ENCODE data around the gene GSDME. TPM values are rescaled to one million over a fixed set of nuclear protein-coding genes. Genes with fewer than 3 reads are reported as not detected.

The GSDME gene
- polyA plus RNA-seq, 1 donor (not counting 4 experiments of a cell fraction or from before 2014, with no cell fraction given): 105 TPM

GRCh38 chr7:24801883-24802282 lies 44.6 kb upstream of the GSDME start:
- no peak for DNase-seq (ENCODE audit: low read depth, low spot score)
- H3K4me1 ChIP-seq (ENCODE audit: control insufficient read depth, extremely low read depth, insufficient read depth, low read length): no peaks in the 10 kb centered on the region
- dilution Hi-C loops (cut with MboI; ENCODE audit: extremely low pct_ligation_motif_present, low sequenced_read_pairs): no loop called here
- H3K4me3 ChIP-seq (ENCODE audit: control insufficient read depth in 2 of 3, extremely low read depth in 1 of 3, insufficient read depth in 2 of 3, low read depth in 1 of 3, low read length in 3 of 3): no peak overlapping the region
- H3K79me2 ChIP-seq (ENCODE audit: control insufficient read depth, insufficient read depth, low read length): no peaks in the 10 kb centered on the region
- no peak overlapping the region for H2AFZ ChIP-seq (ENCODE audit: control insufficient read depth, low read length)
- H3K36me3 ChIP-seq (ENCODE audit: control insufficient read depth in 2 of 2, extremely low read depth in 1 of 2, insufficient read depth in 2 of 2, low read length in 2 of 2): peaks cover 18% of the 10 kb centered on the region in 2 experiments
- H3K27me3 ChIP-seq (ENCODE audit: control insufficient read depth, extremely low read depth, insufficient read depth, low read length): no peaks in the 10 kb centered on the region
- TF ChIP-seq EZH2 (IDR thresholded peaks at IDR 0.05; ENCODE audit: low read length) (no peak), CTCF (optimal IDR thresholded peaks at IDR 0.05 in 1 of 3, IDR thresholded peaks at IDR 0.05 in 1 of 3, conservative IDR thresholded peaks at IDR 0.05 in 1 of 3; ENCODE audit: extremely low read depth in 1 of 3, insufficient read depth in 2 of 3, low read length in 3 of 3) (no peak)
- H4K20me1 ChIP-seq (ENCODE audit: control insufficient read depth, extremely low read depth, insufficient read depth, low read length): no peaks in the 10 kb centered on the region
- no peaks in the 10 kb centered on the region for H3K9me3 ChIP-seq (ENCODE audit: control insufficient read depth, low read depth, low read length)
- no peak overlapping the region for H3K9ac ChIP-seq (ENCODE audit: control insufficient read depth, extremely low read depth, insufficient read depth, low read length)
- FAIRE-seq: no peak
- H3K27ac ChIP-seq (ENCODE audit: control insufficient read depth, insufficient read depth, low read length): no peak overlapping the region
- peaks cover 2% of the 10 kb centered on the region for H3K9me1 ChIP-seq (ENCODE audit: control insufficient read depth, extremely low read depth, insufficient read depth, low read length)
- no peak overlapping the region for H3K4me2 ChIP-seq (ENCODE audit: control insufficient read depth, extremely low read depth, insufficient read depth, low read depth, low read length)

GRCh38 chr7:24800667-24801066 lies 43.4 kb upstream of the GSDME start:
- H3K27me3 ChIP-seq (ENCODE audit: control insufficient read depth, extremely low read depth, insufficient read depth, low read length): no peaks in the 10 kb centered on the region
- no peak for DNase-seq (ENCODE audit: low read depth, low spot score)
- H3K4me1 ChIP-seq (ENCODE audit: control insufficient read depth, extremely low read depth, insufficient read depth, low read length): no peaks in the 10 kb centered on the region
- H3K9me3 ChIP-seq (ENCODE audit: control insufficient read depth, low read depth, low read length): no peaks in the 10 kb centered on the region
- H4K20me1 ChIP-seq (ENCODE audit: control insufficient read depth, extremely low read depth, insufficient read depth, low read length): no peaks in the 10 kb centered on the region
- dilution Hi-C loops (cut with MboI; ENCODE audit: extremely low pct_ligation_motif_present, low sequenced_read_pairs): no loop called here
- H3K4me2 ChIP-seq (ENCODE audit: control insufficient read depth, extremely low read depth, insufficient read depth, low read depth, low read length): no peak overlapping the region
- no peak overlapping the region for H2AFZ ChIP-seq (ENCODE audit: control insufficient read depth, low read length)
- H3K4me3 ChIP-seq (ENCODE audit: control insufficient read depth in 2 of 3, extremely low read depth in 1 of 3, insufficient read depth in 2 of 3, low read depth in 1 of 3, low read length in 3 of 3): no peak overlapping the region
- H3K9me1 ChIP-seq (ENCODE audit: control insufficient read depth, extremely low read depth, insufficient read depth, low read length): peaks cover 2% of the 10 kb centered on the region
- TF ChIP-seq EZH2 (IDR thresholded peaks at IDR 0.05; ENCODE audit: low read length): no peak
- TF ChIP-seq CTCF (optimal IDR thresholded peaks at IDR 0.05 in 1 of 3, IDR thresholded peaks at IDR 0.05 in 1 of 3, conservative IDR thresholded peaks at IDR 0.05 in 1 of 3; ENCODE audit: extremely low read depth in 1 of 3, insufficient read depth in 2 of 3, low read length in 3 of 3): no peak
- no peak overlapping the region for H3K9ac ChIP-seq (ENCODE audit: control insufficient read depth, extremely low read depth, insufficient read depth, low read length)
- H3K36me3 ChIP-seq (ENCODE audit: control insufficient read depth in 2 of 2, extremely low read depth in 1 of 2, insufficient read depth in 2 of 2, low read length in 2 of 2): peaks cover 13 to 20% of the 10 kb centered on the region in 2 experiments
- no peak overlapping the region for H3K27ac ChIP-seq (ENCODE audit: control insufficient read depth, insufficient read depth, low read length)
- no peak for FAIRE-seq
- no peaks in the 10 kb centered on the region for H3K79me2 ChIP-seq (ENCODE audit: control insufficient read depth, insufficient read depth, low read length)

Measured in keratinocyte (primary cell).